Measurements from ENCODE around the gene RIMBP2.
A peak's percentile ranks its signal among the peaks of the same experiment; 100 is the strongest.

The RIMBP2 gene

DNA sequence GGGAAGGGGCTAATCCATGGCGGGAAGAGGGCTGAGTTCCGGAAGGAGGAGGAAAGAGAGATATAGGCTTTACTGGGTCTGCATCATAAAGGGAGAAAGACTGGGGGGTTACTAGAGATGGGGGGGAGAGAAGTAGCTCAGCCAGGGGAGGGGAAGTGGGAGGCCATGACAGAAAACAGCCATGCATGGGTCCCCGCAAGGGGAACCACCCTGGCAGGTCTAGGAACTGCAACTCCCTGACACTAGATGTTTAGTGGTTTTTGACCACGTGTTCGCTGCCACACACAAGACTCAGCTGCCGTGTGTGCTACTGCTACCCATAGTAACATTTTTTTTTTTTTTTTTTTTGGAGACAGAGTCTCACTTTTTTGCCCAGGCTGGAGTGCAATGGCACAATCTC, 145.0 kb downstream of the RIMBP2 start:
- ATAC-seq (ENCODE audit: insufficient read depth, low read depth) (peak; percentile 99), DNase-seq (peak; percentile 85)
- H3K4me2 ChIP-seq (ENCODE audit: insufficient read depth, low read length) = no peak overlapping the region
- no peaks in the 10 kb centered on the region for H3K9me3 ChIP-seq (ENCODE audit: insufficient read depth, low read length, severe bottlenecking)
- no peaks in the 10 kb centered on the region for H3K36me3 ChIP-seq (ENCODE audit: insufficient read depth, low read length)
- H3K27me3 ChIP-seq (ENCODE audit: insufficient read depth, low read length, poor library complexity) = no peaks in the 10 kb centered on the region
- H3K4me1 ChIP-seq (ENCODE audit: insufficient read depth, low read length) = peaks cover 40% of the 10 kb centered on the region
- no peak overlapping the region for H3K4me3 ChIP-seq (ENCODE audit: low read depth in 1 of 2, low read length in 2 of 2)
- TF ChIP-seq, protein P1, sequence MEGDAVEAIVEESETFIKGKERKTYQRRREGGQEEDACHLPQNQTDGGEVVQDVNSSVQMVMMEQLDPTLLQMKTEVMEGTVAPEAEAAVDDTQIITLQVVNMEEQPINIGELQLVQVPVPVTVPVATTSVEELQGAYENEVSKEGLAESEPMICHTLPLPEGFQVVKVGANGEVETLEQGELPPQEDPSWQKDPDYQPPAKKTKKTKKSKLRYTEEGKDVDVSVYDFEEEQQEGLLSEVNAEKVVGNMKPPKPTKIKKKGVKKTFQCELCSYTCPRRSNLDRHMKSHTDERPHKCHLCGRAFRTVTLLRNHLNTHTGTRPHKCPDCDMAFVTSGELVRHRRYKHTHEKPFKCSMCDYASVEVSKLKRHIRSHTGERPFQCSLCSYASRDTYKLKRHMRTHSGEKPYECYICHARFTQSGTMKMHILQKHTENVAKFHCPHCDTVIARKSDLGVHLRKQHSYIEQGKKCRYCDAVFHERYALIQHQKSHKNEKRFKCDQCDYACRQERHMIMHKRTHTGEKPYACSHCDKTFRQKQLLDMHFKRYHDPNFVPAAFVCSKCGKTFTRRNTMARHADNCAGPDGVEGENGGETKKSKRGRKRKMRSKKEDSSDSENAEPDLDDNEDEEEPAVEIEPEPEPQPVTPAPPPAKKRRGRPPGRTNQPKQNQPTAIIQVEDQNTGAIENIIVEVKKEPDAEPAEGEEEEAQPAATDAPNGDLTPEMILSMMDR (IDR thresholded peaks at IDR 0.05; ENCODE audit: borderline replicate concordance, extremely low read depth, low read length, poor library complexity, severe bottlenecking) = peak; percentile 52
- no peak for TF ChIP-seq EZH2 (IDR thresholded peaks at IDR 0.05; ENCODE audit: borderline replicate concordance, low read depth, low read length, severe bottlenecking)
- H3K9ac ChIP-seq (ENCODE audit: low read depth, low read length) = no peak overlapping the region
- H4K20me1 ChIP-seq (ENCODE audit: insufficient read depth, low read length) = no peaks in the 10 kb centered on the region
- H3K27ac ChIP-seq (ENCODE audit: low read length) = peak overlapping the region; percentile 30
- H3K79me2 ChIP-seq (ENCODE audit: insufficient read depth, low read length) = no peaks in the 10 kb centered on the region
- no peak overlapping the region for H2AFZ ChIP-seq (ENCODE audit: low read depth, low read length)

DNA sequence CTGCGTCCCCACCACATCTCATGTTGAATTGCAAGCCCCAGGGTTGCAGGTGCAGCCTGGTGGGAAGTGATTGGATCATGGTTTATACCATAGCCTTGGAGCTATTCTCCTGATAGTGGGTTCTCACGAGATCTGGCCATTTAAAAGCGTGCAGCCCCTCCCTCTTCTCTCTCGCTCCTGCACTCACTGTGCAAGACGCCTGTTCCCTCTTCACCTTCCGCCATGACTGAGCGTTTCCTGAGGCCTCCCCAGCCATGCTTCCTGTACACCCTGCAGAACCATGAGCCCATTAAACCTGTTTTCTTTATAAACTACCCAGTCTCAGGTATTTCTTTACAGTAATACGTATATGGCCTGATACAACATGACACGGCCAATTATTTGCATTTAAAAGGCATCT, 146.6 kb downstream of the RIMBP2 start:
- TF ChIP-seq, protein P1 (IDR thresholded peaks at IDR 0.05; ENCODE audit: borderline replicate concordance, extremely low read depth, low read length, poor library complexity, severe bottlenecking) = no peak
- TF ChIP-seq EZH2 (IDR thresholded peaks at IDR 0.05; ENCODE audit: borderline replicate concordance, low read depth, low read length, severe bottlenecking) = no peak
- Histone ChIP-seq H3K9ac (ENCODE audit: low read depth, low read length) (no peak overlapping the region), H4K20me1 (ENCODE audit: insufficient read depth, low read length) (no peaks in the 10 kb centered on the region), H3K4me1 (ENCODE audit: insufficient read depth, low read length) (peaks cover 48% of the 10 kb centered on the region), H3K79me2 (ENCODE audit: insufficient read depth, low read length) (no peaks in the 10 kb centered on the region), H3K4me2 (ENCODE audit: insufficient read depth, low read length) (no peak overlapping the region), H3K27ac (ENCODE audit: low read length) (no peak overlapping the region), H3K36me3 (ENCODE audit: insufficient read depth, low read length) (no peaks in the 10 kb centered on the region), H3K4me3 (ENCODE audit: low read depth in 1 of 2, low read length in 2 of 2) (no peak overlapping the region), H3K9me3 (ENCODE audit: insufficient read depth, low read length, severe bottlenecking) (peaks cover 5% of the 10 kb centered on the region), H3K27me3 (ENCODE audit: insufficient read depth, low read length, poor library complexity) (no peaks in the 10 kb centered on the region), H2AFZ (ENCODE audit: low read depth, low read length) (no peak overlapping the region)
- DNase-seq (no peak), ATAC-seq (ENCODE audit: insufficient read depth, low read depth) (no peak)

DNA sequence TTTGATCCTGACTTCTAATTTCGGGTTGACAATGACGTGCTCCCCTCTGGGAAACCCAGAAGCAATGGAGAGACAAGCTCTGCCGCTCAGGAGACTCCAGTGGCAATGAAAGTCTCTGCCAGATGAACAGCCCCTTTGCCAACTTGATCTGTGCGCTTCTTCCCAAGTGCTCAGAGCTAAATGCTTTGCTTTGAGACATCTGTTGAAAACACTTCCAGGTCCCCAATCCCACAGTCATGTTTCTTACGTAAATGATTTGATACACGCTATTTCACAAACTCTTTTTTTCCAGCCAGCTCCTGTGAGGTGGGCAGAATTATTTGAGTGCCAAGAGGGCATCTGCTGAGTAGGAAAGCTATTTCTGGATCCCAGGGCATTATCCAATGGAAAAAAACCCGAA, 147.6 kb downstream of the RIMBP2 start:
- H3K27ac ChIP-seq (ENCODE audit: low read length) = no peak overlapping the region
- peaks cover 38% of the 10 kb centered on the region for H3K4me1 ChIP-seq (ENCODE audit: insufficient read depth, low read length)
- H3K79me2 ChIP-seq (ENCODE audit: insufficient read depth, low read length) = no peaks in the 10 kb centered on the region
- H3K9ac ChIP-seq (ENCODE audit: low read depth, low read length) = no peak overlapping the region
- no peak overlapping the region for H2AFZ ChIP-seq (ENCODE audit: low read depth, low read length)
- no peaks in the 10 kb centered on the region for H4K20me1 ChIP-seq (ENCODE audit: insufficient read depth, low read length)
- ATAC-seq (ENCODE audit: insufficient read depth, low read depth) (no peak), DNase-seq (no peak)
- H3K4me2 ChIP-seq (ENCODE audit: insufficient read depth, low read length) = no peak overlapping the region
- no peaks in the 10 kb centered on the region for H3K27me3 ChIP-seq (ENCODE audit: insufficient read depth, low read length, poor library complexity)
- H3K4me3 ChIP-seq (ENCODE audit: low read depth in 1 of 2, low read length in 2 of 2) = no peak overlapping the region
- peaks cover 5% of the 10 kb centered on the region for H3K9me3 ChIP-seq (ENCODE audit: insufficient read depth, low read length, severe bottlenecking)
- no peaks in the 10 kb centered on the region for H3K36me3 ChIP-seq (ENCODE audit: insufficient read depth, low read length)
- TF ChIP-seq EZH2 (IDR thresholded peaks at IDR 0.05; ENCODE audit: borderline replicate concordance, low read depth, low read length, severe bottlenecking) = no peak
- TF ChIP-seq, protein P1 (IDR thresholded peaks at IDR 0.05; ENCODE audit: borderline replicate concordance, extremely low read depth, low read length, poor library complexity, severe bottlenecking) = no peak

DNA sequence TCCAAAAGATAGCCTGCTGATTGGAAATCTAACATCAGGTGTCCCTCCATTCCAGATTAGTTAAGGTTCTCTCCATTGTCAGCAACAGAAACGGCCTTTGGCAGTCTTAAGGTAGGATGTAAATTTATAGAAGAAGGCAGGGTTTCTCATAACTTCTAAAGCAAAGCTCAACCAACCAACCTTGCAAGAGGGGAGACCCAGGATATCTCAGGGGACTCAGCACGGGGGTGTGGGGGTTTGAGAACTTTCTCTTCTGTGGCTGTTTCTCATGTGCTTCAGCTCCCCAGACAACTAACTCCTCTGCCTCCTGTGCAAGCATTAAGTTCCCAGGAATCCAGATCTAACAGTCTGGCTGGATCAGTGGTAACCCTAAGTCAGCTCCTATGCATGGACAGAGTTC, 148.1 kb downstream of the RIMBP2 start:
- Histone ChIP-seq H3K9me3 (ENCODE audit: insufficient read depth, low read length, severe bottlenecking) (peaks cover 5% of the 10 kb centered on the region), H3K79me2 (ENCODE audit: insufficient read depth, low read length) (no peaks in the 10 kb centered on the region), H3K27ac (ENCODE audit: low read length) (no peak overlapping the region), H2AFZ (ENCODE audit: low read depth, low read length) (no peak overlapping the region), H3K4me1 (ENCODE audit: insufficient read depth, low read length) (peaks cover 36% of the 10 kb centered on the region), H3K9ac (ENCODE audit: low read depth, low read length) (no peak overlapping the region), H3K4me2 (ENCODE audit: insufficient read depth, low read length) (no peak overlapping the region), H3K4me3 (ENCODE audit: low read depth in 1 of 2, low read length in 2 of 2) (no peak overlapping the region), H4K20me1 (ENCODE audit: insufficient read depth, low read length) (no peaks in the 10 kb centered on the region), H3K36me3 (ENCODE audit: insufficient read depth, low read length) (no peaks in the 10 kb centered on the region), H3K27me3 (ENCODE audit: insufficient read depth, low read length, poor library complexity) (no peaks in the 10 kb centered on the region)
- TF ChIP-seq EZH2 (IDR thresholded peaks at IDR 0.05; ENCODE audit: borderline replicate concordance, low read depth, low read length, severe bottlenecking) = no peak
- TF ChIP-seq, protein P1 (IDR thresholded peaks at IDR 0.05; ENCODE audit: borderline replicate concordance, extremely low read depth, low read length, poor library complexity, severe bottlenecking) = no peak
- ATAC-seq (ENCODE audit: insufficient read depth, low read depth) = no peak
- no peak for DNase-seq
